GM18858 (cell line): ENCODE measurements around the gene TRIM13.
A peak's percentile ranks its signal among the peaks of the same experiment; 100 is the strongest.
"Not testable (repeated sequence)": the region's sequence is repeated elsewhere in the genome, so short reads cannot be mapped to it uniquely, and the experiment has no call there.

Experiments
- ATAC-seq: cut with Tn5 transposase; IDR thresholded peaks from one replicate; pipeline ENCODE4 v1.9.1; 2021; ENCODE audit not compliant: unreplicated experiment

The TRIM13 gene

GRCh38 chr13:49996951-49997895 lies at the start of gene TRIM13:
TSS of gene TRIM13 (plus strand) at chr13:49997042. CDS start at chr13:50011941, 14,899 bp downstream.
- peak; percentile 51 for ATAC-seq

GRCh38 chr13:49948777-49949270 lies 48.0 kb upstream of the TRIM13 start:
- not testable (repeated sequence) for ATAC-seq

- ATAC-seq, result no peak
Observed at GRCh38 chr13:49951754-49952535, 44.9 kb upstream of the TRIM13 start.

- ATAC-seq, result no peak
Observed at GRCh38 chr13:49953560-49953959, 43.3 kb upstream of the TRIM13 start.

- ATAC-seq, result no peak
Observed at GRCh38 chr13:49954674-49955455, 42.0 kb upstream of the TRIM13 start.

GRCh38 chr13:49956131-49956530 lies 40.7 kb upstream of the TRIM13 start:
- ATAC-seq, result no peak

GRCh38 chr13:49958321-49958720 lies 38.5 kb upstream of the TRIM13 start:
- no peak for ATAC-seq

GRCh38 chr13:49967456-49967855 lies 29.4 kb upstream of the TRIM13 start:
- ATAC-seq, result no peak

GRCh38 chr13:49972709-49973108 lies 24.1 kb upstream of the TRIM13 start:
- no peak for ATAC-seq

GRCh38 chr13:49975826-49976225 lies 21.0 kb upstream of the TRIM13 start:
- no peak for ATAC-seq

GRCh38 chr13:49976314-49977258 lies 20.3 kb upstream of the TRIM13 start:
- peak; percentile 46 for ATAC-seq

GRCh38 chr13:49977992-49978391 lies 18.9 kb upstream of the TRIM13 start:
- ATAC-seq, result no peak

GRCh38 chr13:49980266-49980665 lies 16.6 kb upstream of the TRIM13 start:
- ATAC-seq, result no peak

- no peak for ATAC-seq
Observed at GRCh38 chr13:49985129-49985528, 11.7 kb upstream of the TRIM13 start.

GRCh38 chr13:49986471-49986870 lies 10.4 kb upstream of the TRIM13 start:
- no peak for ATAC-seq

- ATAC-seq, result not testable (repeated sequence)
Observed at GRCh38 chr13:49990612-49991011, 6.2 kb upstream of the TRIM13 start.

GRCh38 chr13:49993111-49993510 lies 3.7 kb upstream of the TRIM13 start:
- ATAC-seq, result no peak

- ATAC-seq, result no peak
Observed at GRCh38 chr13:49993666-49994065, 3.2 kb upstream of the TRIM13 start.

- ATAC-seq, result no peak
Observed at GRCh38 chr13:49995625-49996101, 1.2 kb upstream of the TRIM13 start.
